AG09309 (cell line): ENCODE data around the gene TMEM255A.

ENCODE experiments used
- DNase-seq: peaks from one replicate; pipeline ENCODE4 v3.0.0-alpha.2; 2010; ENCODE audit warnings: low read depth
- H3K4me3 ChIP-seq: 2 replicates; pipeline ENCODE4 v1.5.1; 2011; ENCODE audit warnings: mild to moderate bottlenecking, low read depth, low read length, moderate library complexity; ENCODE audit not compliant: control insufficient read depth
- TF ChIP-seq, protein P1 (sequence below): IDR thresholded peaks from 2 replicates; pipeline ENCODE4 v1.5.1; 2011; ENCODE audit warnings: mild to moderate bottlenecking, low read depth, low read length, inconsistent platforms; ENCODE audit not compliant: insufficient read depth, control insufficient read depth; ENCODE audit errors: missing control alignments

The TMEM255A gene

DNA sequence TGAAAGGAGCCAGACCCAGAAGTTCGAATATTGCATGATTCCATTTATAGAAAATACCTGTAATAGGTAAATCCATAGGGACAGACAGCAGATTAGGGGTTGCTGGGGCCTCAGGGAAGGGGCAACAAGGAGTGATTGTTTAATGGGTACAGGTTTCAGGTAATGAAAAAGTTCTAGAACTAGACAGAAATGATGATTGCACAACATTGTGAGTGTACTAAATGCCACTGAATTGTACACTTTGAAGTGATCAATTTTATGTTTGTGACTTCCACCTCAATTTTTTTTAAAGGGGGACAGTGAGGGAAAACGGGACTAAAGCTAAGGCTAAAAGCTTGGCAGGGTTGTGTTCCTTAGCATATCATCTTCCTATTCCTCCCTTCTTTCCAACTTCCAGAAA, 37.1 kb downstream of the TMEM255A start:
- no peak overlapping the region for H3K4me3 ChIP-seq
- TF ChIP-seq, protein P1, sequence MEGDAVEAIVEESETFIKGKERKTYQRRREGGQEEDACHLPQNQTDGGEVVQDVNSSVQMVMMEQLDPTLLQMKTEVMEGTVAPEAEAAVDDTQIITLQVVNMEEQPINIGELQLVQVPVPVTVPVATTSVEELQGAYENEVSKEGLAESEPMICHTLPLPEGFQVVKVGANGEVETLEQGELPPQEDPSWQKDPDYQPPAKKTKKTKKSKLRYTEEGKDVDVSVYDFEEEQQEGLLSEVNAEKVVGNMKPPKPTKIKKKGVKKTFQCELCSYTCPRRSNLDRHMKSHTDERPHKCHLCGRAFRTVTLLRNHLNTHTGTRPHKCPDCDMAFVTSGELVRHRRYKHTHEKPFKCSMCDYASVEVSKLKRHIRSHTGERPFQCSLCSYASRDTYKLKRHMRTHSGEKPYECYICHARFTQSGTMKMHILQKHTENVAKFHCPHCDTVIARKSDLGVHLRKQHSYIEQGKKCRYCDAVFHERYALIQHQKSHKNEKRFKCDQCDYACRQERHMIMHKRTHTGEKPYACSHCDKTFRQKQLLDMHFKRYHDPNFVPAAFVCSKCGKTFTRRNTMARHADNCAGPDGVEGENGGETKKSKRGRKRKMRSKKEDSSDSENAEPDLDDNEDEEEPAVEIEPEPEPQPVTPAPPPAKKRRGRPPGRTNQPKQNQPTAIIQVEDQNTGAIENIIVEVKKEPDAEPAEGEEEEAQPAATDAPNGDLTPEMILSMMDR = no peak
- DNase-seq = no peak

DNA sequence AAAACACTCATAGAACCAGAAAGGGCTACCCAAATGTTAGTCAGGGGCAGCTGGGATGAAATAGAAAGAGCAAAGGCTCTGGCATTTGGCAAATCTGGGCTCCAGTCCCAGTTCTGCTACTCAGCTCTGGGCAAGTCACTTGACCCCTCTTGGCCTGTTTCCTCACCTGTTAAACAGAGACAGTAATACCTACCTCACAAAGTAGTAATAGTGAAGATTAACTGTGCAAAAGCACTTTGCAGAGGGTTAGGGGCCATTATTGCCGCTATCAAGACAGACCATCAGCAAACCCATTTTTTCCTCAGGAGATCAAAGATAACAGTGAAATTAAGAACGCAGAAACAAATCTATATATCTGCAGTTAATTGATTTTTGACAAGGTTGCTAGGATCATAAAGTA, 40.0 kb downstream of the TMEM255A start:
- no peak for DNase-seq
- TF ChIP-seq, protein P1 = no peak
- H3K4me3 ChIP-seq = no peak overlapping the region

DNA sequence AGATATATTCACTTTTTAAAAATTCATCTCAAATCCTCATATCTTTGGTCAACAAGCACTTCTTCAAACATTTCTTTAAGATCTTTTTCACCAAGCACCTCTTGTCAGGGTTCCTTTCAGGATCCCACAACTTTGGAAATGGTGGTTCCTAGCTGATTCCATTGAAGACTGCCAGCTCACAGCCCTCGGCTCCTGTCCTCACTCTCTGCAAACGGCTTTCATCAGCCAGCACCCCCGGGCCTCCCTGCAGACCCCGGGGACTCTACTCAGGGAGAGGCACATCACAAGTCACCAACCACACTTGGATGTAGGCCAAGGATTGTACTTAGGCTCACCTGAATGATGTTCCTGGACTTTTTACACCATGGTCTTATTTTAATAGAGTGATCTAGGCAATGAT, 40.7 kb downstream of the TMEM255A start:
- TF ChIP-seq, protein P1 = no peak
- DNase-seq = no peak
- H3K4me3 ChIP-seq = no peak overlapping the region

DNA sequence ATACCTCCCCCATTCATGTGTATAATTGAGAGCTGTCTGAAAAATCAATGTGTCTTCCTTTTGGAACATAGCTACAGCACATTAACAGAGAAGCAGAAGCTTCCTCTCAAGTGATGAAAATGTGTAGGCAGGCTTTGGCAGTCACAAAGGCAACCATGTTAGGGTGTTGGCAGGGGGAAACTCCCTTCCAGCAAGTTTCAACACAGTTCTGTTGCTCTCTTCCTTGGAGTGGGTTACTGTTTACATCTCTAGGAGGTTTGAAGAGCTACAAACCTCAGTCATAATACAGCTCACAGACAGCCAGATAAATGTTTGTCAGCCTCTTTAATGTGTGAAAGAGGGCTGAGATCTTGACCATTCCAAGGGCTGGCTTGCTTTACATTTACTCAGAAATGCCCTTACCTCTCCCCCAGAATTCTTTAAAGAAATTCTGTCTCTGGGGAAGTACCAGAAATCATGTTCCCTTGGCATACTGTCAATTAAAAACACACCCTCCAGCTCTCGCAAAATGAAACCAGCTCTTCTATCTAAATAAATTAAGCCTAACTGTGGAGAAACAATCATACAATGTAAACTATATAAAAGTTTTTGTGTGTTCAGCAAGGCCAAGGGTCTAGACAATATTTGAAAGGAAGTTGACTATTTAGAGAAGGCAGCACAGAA, 41.8 kb downstream of the TMEM255A start:
- TF ChIP-seq, protein P1 = no peak
- DNase-seq = no peak
- H3K4me3 ChIP-seq = no peak overlapping the region

DNA sequence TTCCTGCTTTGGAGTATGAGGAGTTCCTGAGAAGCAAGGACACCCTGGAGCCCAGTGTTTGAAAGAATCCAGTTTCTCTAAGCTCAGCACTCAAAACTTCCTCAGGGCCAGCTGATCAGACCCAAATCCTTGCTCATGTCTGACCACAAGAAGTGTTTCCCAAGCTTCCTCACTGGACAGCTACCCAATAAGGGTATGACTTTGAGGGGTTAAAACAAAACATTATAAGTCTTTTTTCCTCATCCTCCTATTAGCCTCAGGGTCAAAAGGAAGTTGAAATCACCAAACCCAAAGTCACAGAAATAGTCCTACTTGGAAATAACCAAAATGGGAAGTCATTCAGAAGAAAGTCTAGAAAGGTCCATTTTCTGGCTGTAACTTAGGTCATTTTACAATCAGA, 46.9 kb downstream of the TMEM255A start:
- DNase-seq = no peak
- H3K4me3 ChIP-seq = no peak overlapping the region
- TF ChIP-seq, protein P1 = no peak

DNA sequence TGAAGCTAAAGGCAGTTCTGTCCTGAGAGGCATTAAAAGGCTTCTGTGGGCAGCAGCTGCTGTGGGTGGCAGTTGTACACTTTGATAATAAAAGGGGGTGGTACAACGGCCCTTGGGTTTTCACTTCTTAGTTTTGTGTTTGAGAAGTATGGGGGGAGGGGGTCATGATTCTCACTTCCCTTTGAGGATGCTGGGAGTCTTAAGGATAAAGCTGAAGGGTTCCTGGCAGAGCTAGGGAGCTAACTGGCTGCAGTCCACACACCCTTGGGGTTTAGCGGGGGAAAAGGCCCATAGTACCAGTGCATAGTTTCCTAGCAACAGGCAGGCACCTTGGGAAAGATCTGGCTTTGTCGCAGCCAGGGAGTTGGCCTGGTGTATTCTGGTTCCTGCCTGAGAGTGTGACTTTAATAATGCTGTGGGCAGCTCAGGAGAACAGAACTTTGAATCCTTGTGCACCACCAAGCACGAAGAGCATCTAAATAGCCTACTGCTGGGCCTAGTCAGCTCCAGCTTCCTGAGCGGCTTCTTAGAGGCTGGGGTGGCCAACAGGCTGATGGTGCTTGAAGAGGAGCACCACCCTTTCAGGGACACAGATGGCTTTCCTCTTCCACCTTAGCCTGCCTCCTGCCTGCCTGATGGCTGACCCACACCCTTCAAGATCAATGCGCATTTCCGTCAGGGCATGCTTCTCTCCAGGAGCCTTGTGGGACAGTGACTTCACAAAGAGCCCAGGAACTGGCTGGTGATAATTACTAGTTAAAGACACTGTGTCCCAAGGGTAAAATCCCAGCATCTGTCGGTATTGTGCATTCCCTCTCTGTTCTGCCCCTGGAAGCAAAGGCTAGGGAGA, 48.2 kb downstream of the TMEM255A start:
- TF ChIP-seq, protein P1 = no peak
- H3K4me3 ChIP-seq = no peak overlapping the region
- no peak for DNase-seq

DNA sequence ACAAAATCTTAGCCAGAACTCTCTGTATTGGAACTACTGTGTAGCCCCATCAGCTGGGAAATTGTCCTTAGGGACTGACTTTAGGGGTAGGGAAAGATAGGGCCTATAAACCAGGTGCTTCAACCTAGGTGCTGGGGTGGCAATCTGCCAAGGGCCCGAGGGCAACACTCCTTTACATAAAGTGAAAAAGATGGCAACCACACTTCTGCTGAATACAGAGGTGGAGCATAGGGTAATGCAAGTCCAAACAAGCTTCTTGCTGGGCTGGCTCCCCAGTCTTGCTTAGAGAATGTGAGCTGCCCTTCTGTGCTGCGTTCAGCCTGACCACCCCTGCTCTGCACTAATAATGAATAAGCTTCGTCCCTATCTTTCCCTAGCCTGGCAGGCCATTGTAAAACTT, 50.9 kb downstream of the TMEM255A start:
- no peak overlapping the region for H3K4me3 ChIP-seq
- no peak for DNase-seq
- TF ChIP-seq, protein P1 = no peak
